GM12801 (cell line): ENCODE results near the gene MBD1.

ENCODE experiments used
- TF ChIP-seq, protein P1 (sequence below): IDR thresholded peaks from one replicate; pipeline ENCODE4 v1.5.1; 2011; ENCODE audit warnings: control low read depth; ENCODE audit not compliant: insufficient read length; ENCODE audit errors: extremely low read depth

The MBD1 gene

DNA sequence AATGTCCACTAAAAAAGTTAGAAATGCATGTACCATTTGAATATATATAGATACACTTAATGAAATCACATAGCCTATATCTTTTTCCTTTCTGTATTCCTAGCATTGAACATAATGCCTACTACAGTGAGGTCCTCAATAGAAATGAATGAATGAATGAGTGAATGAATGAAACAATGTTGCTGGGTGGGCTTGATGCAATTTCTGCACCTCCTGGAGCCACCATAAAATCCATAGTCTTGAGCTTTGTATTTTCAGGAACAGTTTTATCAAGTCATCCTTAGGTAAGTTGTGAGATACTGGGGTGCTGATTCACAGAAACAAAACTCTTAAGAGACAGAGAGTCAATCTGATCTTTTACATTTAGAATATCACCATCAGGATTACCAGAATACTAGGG is 18.3 kb downstream of the MBD1 start:
- TF ChIP-seq, protein P1, sequence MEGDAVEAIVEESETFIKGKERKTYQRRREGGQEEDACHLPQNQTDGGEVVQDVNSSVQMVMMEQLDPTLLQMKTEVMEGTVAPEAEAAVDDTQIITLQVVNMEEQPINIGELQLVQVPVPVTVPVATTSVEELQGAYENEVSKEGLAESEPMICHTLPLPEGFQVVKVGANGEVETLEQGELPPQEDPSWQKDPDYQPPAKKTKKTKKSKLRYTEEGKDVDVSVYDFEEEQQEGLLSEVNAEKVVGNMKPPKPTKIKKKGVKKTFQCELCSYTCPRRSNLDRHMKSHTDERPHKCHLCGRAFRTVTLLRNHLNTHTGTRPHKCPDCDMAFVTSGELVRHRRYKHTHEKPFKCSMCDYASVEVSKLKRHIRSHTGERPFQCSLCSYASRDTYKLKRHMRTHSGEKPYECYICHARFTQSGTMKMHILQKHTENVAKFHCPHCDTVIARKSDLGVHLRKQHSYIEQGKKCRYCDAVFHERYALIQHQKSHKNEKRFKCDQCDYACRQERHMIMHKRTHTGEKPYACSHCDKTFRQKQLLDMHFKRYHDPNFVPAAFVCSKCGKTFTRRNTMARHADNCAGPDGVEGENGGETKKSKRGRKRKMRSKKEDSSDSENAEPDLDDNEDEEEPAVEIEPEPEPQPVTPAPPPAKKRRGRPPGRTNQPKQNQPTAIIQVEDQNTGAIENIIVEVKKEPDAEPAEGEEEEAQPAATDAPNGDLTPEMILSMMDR: no peak

DNA sequence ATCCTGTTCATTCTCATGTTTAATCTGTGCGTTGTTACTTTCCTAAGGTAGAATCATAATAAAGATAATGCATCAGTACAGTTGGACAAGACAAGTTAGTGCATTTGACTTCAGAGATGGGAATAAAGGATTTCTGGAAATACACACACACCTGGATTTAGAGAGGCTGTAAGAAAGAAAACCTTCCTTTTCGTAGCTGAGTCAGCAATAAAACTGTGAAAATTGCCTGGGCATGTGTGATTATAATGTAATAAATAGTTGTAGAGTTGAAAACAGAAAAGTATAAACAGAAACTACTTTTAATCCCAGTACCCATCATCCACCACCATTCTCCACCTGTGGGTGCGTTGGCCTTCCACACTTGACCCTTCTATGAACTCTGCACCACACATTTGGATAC is 30.4 kb downstream of the MBD1 start:
- TF ChIP-seq, protein P1: no peak

DNA sequence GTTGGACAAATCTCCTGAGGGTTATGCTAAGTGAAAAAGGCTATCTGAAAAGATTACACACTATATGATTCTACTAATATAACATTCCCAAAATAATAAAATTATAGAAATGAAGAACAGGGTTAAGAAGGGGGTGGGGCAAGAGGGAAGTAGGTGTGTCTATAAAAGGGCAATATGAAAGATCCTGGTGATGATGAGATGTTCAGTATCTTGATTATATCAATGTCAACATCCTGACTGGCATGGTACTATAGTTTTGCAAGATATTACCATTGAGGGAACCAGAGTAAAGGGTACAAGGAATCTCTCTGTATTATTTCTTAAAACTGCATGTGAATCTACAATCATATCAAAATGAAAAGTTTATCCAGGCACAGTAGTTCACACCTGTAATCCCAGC is 31.7 kb downstream of the MBD1 start:
- TF ChIP-seq, protein P1: no peak

DNA sequence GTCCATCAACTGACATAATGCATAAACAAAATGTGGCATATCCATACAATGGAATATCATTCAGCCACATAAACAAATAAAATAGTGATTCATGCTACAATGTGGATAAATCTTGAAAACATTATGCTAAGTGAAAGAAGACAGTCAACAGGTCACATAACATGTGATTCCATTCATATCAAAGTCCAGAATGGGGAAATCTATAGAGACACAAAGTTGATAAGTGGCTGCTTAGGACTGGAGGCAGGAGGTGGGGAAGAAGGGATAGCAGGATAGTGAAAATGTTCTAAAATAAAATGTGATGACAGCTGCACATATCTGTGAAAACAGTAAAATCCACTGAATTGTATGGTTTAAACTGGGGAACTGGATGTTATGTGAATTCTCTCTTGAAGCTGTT is 33.8 kb downstream of the MBD1 start:
- TF ChIP-seq, protein P1: no peak

DNA sequence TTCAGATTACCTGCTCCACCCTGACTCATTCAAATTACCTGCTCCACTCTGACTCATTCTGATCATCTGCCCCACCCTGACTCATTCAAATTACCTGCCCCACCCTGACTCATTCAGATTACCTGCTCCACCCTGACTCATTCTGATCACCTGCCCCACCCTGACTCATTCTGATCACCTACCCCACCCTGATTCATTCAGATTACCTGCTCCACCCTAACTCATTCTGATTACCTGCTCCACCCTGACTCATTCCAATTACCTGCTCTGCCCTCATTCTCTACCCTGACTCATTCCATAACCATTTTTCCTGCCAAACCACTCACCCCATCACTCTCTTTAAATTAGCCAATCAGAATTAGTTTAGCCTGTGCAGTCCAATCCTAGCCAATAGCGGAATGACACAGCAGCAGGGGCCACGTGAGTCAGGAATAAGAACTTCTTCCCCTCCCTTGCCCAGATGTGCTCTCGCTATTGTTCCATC is 41.2 kb downstream of the MBD1 start:
- TF ChIP-seq, protein P1: no peak

DNA sequence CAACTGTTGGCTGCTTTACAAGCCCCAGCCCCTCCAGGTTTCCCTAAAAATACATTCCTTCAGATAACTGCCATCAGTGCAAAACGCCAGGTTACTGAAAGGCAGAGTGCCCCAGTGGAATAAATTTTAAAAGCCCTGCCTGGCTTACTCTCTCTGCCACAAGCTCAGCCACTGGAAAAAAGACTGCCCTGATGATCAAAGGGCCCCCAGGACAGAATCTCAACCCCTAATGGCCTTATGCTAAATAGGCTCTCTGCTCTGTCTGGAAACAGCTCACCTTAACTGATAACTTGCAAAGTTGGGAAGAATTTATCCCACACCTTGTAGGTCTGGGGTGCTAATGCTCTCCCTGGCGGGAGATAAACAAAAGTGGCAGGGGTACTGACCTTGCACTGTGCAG is 48.9 kb downstream of the MBD1 start:
- TF ChIP-seq, protein P1: no peak

DNA sequence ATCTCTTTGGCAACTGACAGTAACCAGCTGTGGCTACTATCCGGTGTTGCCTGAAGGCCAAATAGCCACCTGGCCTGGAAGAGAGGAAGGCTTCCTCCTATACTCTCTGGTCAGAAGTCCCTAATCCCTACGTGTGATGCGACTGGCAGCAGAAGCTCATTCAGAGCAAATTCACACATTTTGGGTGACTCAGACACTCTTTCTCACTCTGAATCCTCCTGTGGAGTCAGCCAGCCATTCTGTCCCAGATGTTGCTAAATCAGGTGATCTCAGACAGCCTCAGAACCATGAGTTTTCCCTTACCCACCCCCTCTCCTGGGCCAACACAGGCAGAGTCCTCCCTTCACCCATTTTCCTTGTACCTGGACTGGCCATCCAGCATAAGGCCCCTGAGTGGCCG is 49.7 kb downstream of the MBD1 start:
- TF ChIP-seq, protein P1: no peak
